ENCODE data around the gene RNF166. TPM values are rescaled to one million over a fixed set of nuclear protein-coding genes. Genes with fewer than 3 reads are reported as not detected.

RNF166 gene
- total and polyA plus RNA-seq, 2 of the 13 experiments (the other 11 are each of a cell fraction or from before 2014, with no cell fraction given) = 21.4 to 23.0 TPM

DNA sequence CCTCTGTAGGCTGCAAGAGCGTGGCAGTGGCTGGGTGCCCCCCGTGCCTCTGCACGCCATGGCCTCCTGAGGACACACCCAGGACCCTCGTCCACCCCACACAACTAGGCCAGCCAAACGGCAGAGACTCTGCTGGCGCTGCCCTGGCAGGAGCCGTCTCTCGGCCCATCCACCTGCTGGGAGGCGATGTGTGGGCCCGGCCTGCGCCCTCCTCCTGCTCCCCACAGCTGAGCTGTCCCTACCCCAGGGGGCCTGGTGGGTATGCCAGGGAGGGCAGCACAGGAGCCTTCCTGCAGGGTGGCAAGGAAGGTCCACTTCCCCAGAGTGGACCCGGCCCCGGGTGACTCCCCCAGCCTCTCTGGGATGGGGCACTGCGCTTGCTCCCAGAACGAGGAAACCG, 7.0 kb downstream of the RNF166 start:
- Histone ChIP-seq H3K27me3 (ENCODE audit: control insufficient read depth in 1 of 2, insufficient read depth in 2 of 2, low read length in 2 of 2) (peaks cover 5% of the 10 kb centered on the region in 2 experiments; a peak in 3 of 5 replicates), H4K20me1 (ENCODE audit: insufficient read depth, low read length) (no peaks in the 10 kb centered on the region), H3K27ac (ENCODE audit: extremely low read length, insufficient read depth, low read length) (no peak overlapping the region), H3K9ac (ENCODE audit: insufficient read depth, low read depth, low read length) (no peak overlapping the region), H3K9me3 (ENCODE audit: low read length) (no peaks in the 10 kb centered on the region), H2AFZ (ENCODE audit: low read length) (no peak overlapping the region), H3K4me2 (ENCODE audit: low read depth, low read length) (no peak overlapping the region), H3K4me1 (ENCODE audit: insufficient read depth, low read length) (peaks cover 54% of the 10 kb centered on the region), H3K79me2 (ENCODE audit: insufficient read depth, low read length) (peaks cover under 1% of the 10 kb centered on the region), H3K4me3 (replicated peaks in 1 of 3; ENCODE audit: insufficient read depth in 1 of 3, low read depth in 2 of 3, low read length in 3 of 3) (no peak overlapping the region), H3K36me3 (replicated peaks in 1 of 2; ENCODE audit: control insufficient read depth in 1 of 2, insufficient read depth in 2 of 2, low read length in 2 of 2) (peaks cover 11 to 12% of the 10 kb centered on the region in 2 experiments; a peak in 4 of 5 replicates)
- POLR2A ChIA-PET = no interaction called here
- in situ Hi-C loops (cut with HindIII; ENCODE audit: extremely low pct_ligation_motif_present, low pct_unique_long_range_greater_than_20kb) = no loop called here
- TF ChIP-seq PITX1 (CRISPR knock-in tag; IDR thresholded peaks at IDR 0.05) (no peak), BHLHE40 (IDR thresholded peaks at IDR 0.05; ENCODE audit: low read length) (no peak), HNRNPL (IDR thresholded peaks at IDR 0.05; ENCODE audit: low read depth, low read length) (0 out of 2 replicates have a peak, but pooled peaks have one; percentile 42), ASH2L (IDR thresholded peaks at IDR 0.05; ENCODE audit: insufficient read length, low read depth, low read length) (no peak)
- FAIRE-seq = no peak
- intact Hi-C loops (cut with micrococcal nuclease; ENCODE audit: unreplicated experiment) = no loop called here
- CTCF ChIA-PET (ENCODE audit: low intra/inter-chr PET ratio, low total read pairs) = no interaction called here
- no peak for ATAC-seq
- TSS peak; percentile 16 for BruUV-seq (replicated peaks)
- WGBS (ENCODE audit: low lambda C conversion rate) = 100% methylated on average over 6 of the region's 16 CpGs
- DNase-seq (ENCODE audit: low spot score) = no peak

DNA sequence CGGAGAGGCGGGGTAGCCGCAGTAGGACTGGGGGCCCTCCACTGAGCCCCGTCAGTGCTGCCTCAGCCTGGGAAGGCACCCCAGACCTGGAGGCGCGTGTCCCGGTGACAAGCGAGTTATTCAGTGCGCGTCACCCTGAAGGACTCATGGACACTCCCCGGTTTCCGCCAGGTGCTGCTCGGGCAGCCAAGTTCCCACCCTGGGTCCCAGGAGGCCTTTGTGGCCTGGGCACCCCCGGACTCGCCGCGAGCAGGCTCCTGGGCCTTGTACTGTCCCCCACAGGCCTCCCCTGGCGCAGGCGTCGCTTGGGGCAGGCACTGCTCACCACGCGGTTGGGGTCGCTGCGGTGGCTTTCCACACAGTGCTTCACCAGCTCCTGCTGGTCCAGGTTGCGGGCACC, 7.6 kb downstream of the RNF166 start:
- Histone ChIP-seq H3K4me2 (ENCODE audit: low read depth, low read length) (no peak overlapping the region), H3K9me3 (ENCODE audit: low read length) (no peaks in the 10 kb centered on the region), H4K20me1 (ENCODE audit: insufficient read depth, low read length) (no peaks in the 10 kb centered on the region), H3K27ac (ENCODE audit: extremely low read length, insufficient read depth, low read length) (no peak overlapping the region), H2AFZ (ENCODE audit: low read length) (no peak overlapping the region), H3K27me3 (ENCODE audit: control insufficient read depth in 1 of 2, insufficient read depth in 2 of 2, low read length in 2 of 2) (peaks cover 8 to 10% of the 10 kb centered on the region in 2 experiments; a peak in 3 of 5 replicates), H3K79me2 (ENCODE audit: insufficient read depth, low read length) (no peaks in the 10 kb centered on the region), H3K4me1 (ENCODE audit: insufficient read depth, low read length) (peaks cover 49% of the 10 kb centered on the region), H3K4me3 (replicated peaks in 1 of 3; ENCODE audit: insufficient read depth in 1 of 3, low read depth in 2 of 3, low read length in 3 of 3) (no peak overlapping the region), H3K9ac (ENCODE audit: insufficient read depth, low read depth, low read length) (no peak overlapping the region), H3K36me3 (replicated peaks in 1 of 2; ENCODE audit: control insufficient read depth in 1 of 2, insufficient read depth in 2 of 2, low read length in 2 of 2) (peaks cover 11 to 12% of the 10 kb centered on the region in 2 experiments; a peak in 4 of 5 replicates)
- intact Hi-C loops (cut with micrococcal nuclease; ENCODE audit: unreplicated experiment) = no loop called here
- BruUV-seq (replicated peaks) = no TSS peak
- TF ChIP-seq ZSCAN9 (CRISPR knock-in tag; IDR thresholded peaks at IDR 0.05; ENCODE audit: borderline replicate concordance) = no peak
- TF ChIP-seq, protein P1, sequence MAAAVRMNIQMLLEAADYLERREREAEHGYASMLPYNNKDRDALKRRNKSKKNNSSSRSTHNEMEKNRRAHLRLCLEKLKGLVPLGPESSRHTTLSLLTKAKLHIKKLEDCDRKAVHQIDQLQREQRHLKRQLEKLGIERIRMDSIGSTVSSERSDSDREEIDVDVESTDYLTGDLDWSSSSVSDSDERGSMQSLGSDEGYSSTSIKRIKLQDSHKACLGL (CRISPR knock-in tag; IDR thresholded peaks at IDR 0.05) = 0 out of 2 replicates have a peak, but pooled peaks have one; percentile 20
- FAIRE-seq (no peak), DNase-seq (ENCODE audit: low spot score) (no peak), ATAC-seq (no peak)
- WGBS (ENCODE audit: low lambda C conversion rate) = 97% methylated on average over 13 of the region's 25 CpGs
- POLR2A ChIA-PET = no interaction called here
- CTCF ChIA-PET (ENCODE audit: low intra/inter-chr PET ratio, low total read pairs) = interaction anchor here (1.3 kb wide), 1 partner anchor 18 kb away, joined by 4 read pairs; no protein-coding TSS in a partner anchor
- in situ Hi-C loops (cut with HindIII; ENCODE audit: extremely low pct_ligation_motif_present, low pct_unique_long_range_greater_than_20kb) = no loop called here
